Mesenteric fat pad (tissue), 1 donor: Measurements from ENCODE around the gene BAG3. TPM values are rescaled to one million over a fixed set of nuclear protein-coding genes. Genes with fewer than 3 reads are reported as not detected.

ENCODE experiments used
- DNase-seq: peaks from one replicate; pipeline ENCODE4 v3.0.0-alpha.2; 2020; ENCODE audit warnings: low spot score
- total RNA-seq: library from RNA; stranded (reverse); fragmentation: NEBNext Ultra II Directional; extraction: Animal tissue kit (Norgen Biotek cat#: 25700); gene quantifications from one replicate; pipeline ENCODE4 v1.2.1, GENCODE V29; 2021
- donor health status: DM: yes; HTN: yes; CAD: no.

The BAG3 gene
- total RNA-seq, 1 donor from 2014 or later = 83.3 TPM

DNA sequence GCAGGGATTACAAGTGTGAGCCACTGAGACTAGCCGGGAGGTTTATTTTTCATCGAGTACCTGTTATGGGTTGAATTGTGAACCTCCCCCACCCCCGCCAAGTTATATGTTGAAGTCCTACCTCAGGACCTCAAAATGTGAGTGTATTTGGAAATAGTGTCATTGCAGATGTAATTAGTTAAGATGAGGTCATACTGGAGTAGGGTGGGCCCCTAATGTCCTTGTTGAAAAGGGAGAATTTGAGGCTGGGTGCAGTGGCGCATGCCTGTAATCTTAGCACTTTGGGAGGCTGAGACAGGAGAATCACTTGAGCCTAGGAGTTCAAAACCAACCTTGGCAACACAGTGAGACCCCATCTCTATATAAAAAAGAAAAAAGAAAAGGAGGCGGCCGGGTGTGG lies 10.8 kb upstream of the BAG3 start:
- no peak for DNase-seq

DNA sequence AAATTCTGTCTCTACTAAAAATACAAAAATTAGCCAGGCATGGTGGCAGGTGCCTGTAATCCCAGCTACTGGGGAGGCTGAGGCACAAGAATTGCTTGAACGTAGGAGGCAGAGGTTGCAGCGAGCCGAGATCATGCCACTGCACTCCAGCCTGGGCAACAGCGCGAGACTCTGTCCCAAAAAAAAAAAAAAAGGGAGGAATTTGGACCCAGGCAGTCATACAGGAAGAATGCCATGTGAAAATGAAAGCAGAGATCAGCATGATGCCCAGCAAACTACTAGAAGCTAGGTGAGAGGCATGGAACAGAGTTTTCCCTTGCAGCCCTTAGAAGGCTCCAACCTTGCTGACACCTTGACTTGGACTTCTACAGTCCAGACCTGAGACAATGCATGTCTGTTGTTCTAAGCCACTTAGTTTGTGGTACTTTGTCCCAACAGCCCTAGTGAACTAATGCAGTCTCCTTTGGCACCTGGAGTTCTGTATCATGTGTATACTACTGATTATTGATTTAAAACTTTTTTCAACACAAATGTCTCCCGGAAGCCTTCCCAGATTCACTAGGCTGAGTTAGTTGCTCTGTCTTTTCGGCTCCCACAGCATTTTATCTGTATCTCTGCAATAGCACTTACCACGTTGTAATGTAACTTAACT lies 10.2 kb upstream of the BAG3 start:
- DNase-seq = no peak

DNA sequence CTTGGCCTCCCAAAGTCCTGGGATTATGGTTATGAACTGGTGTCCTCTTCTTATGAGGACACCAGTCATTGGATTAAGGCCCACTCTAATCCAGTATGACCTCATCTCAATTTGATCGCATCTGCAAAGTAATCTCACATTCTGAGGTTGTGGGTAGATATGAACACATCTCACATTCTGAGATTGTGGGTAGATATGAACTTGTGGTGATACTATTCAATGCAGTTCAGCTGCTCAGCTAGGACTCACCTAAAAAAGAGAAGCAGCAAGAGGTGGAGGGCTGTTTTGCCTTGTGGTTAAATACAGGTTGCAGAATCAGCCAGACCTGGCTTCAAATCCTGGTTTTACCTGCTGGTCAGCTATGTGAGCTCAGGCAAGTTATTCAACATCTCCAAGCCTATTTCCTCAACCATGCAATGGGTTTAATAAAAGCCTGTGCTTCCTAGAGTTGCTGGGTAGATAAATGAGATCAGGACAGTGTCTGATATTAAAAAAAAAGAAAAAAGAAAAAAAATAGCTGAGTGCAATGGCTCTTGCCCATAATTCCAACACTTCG lies 8.5 kb upstream of the BAG3 start:
- DNase-seq = no peak

DNA sequence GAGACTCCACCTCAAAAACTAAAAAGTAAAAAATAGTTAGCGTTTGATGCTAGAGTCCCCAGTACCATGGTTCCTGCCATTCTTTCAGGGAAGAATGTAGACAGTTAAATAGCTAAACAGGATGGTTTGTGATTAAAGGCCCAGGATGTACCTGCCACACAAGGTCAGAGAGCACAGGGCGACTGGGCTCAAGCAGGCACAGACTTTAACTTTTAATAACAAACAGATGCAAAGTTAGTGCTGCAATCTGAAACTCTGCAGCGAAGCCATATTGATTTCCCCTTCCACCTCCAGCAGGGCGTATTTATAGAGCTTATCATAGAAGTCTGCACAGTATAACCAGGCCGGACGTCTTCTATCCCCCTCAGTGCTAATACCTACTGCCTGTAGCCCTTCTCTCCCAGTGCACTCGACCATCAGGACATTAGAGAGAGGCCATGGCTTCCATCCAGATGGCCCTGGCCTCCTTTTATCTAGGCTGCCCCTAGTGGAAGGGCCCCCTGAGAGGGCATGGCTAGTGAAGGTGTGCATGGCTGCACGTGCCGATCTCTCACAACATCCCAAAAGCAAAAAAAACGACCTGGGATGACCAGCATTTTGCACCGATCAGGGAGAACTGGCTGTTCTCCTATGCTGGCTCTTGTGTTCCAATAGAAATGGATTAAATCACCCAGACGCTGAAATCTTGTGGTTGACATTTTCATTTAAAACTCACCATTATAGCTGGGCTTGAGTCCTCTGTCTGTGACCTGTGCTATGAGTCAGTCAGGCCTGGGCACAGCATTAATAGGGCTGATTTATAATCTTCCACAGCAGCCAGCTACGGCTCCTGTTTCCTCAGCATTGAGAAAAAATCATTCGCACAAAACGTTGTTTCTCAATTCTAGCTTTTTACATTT lies 7.6 kb upstream of the BAG3 start:
- no peak for DNase-seq

DNA sequence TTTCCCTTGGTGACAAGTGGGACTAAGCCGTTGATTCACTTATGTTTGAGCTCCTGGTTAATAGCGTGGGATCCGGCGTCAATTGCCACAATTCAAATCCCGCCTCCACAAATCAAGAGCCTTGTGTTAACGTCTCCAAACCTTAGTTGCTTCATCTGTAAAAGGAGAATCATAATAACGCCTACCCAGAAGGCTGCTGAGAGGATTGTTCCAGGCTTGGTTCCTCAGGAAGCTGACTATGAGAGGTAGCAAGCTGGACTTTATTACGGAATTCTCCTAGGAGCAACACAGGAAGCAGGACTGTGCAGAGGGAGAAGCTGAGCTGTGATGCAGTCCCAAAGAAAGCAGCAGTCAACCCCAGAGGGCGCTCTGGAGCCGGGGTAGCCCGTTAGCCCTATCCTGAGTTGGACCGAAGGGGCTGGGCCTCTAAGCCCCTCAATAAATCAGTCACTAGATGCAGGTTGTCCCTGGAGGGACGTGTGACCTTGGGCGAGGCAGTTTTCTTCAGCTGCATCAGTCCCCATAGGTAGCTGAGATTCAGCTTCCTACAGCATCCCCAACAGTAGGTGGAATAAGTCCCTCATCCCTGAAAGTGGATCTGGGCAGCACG lies 6.9 kb upstream of the BAG3 start:
- DNase-seq = no peak

DNA sequence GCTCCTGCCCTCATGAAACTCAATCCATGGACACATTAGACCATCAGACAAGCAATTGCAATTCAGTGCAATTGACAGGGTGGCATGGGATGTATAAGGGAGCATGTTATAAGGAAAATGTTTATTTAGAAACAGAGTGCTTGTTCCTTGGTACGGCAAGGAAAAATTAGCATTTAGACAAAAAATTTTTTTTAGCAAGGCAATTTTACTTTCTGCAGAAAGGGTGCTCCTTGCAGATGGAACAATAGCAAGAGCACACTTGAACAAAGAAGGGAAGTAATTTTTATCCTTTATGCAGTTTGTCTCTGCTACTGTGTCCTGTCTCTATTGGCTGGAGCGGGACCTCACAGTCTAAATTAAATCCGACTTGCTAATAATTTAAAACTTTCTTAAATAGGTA lies 6.2 kb upstream of the BAG3 start:
- DNase-seq = no peak

DNA sequence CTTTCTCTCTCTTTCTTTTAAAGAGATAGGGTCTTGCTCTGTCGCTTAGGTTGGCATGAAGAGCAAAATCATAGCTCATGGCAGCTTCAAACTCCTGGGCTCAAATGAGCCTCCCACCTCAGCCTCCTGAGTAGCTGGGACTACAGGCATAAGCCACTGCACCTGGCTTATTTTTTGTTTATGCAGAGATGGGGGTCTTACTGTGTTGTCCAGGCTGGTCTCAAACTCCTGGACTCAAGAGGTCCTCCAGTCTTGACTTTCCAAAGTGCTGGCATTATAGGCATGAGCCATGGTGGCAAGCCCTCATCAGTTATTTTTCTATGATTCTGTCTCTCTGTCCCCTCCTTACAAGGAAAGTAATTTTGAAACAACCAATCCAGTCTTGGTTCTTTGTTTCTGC lies 1.1 kb upstream of the BAG3 start:
- no peak for DNase-seq

DNA sequence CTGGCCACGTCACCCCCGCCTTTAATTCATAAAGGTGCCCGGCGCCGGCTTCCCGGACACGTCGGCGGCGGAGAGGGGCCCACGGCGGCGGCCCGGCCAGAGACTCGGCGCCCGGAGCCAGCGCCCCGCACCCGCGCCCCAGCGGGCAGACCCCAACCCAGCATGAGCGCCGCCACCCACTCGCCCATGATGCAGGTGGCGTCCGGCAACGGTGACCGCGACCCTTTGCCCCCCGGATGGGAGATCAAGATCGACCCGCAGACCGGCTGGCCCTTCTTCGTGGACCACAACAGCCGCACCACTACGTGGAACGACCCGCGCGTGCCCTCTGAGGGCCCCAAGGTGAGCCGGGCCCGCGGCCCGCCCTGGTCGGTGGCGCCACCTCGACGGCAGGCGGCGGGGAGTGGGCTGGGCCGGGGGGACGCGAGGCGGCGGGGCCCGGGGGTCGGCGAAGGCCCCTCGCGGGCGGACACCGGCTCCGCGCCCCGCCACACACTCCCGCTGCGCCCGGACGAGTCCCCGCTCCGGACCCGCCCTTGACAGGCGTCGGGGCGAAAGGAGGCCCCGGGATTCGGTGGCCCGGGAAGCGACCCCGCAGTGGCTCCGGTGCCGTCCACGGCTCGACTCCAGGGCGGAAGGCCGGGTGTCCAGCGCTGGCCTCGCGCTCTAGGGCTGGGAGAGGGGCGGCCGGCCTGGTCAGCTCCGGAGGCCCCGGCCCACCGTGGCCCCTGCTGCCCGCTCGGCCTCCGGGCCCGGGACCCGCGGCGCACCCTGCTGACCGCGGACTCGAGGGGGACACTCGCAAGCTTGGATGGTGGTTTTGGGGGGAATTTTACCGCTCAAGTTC lies 557 bp downstream of the BAG3 start:
- DNase-seq = no peak

DNA sequence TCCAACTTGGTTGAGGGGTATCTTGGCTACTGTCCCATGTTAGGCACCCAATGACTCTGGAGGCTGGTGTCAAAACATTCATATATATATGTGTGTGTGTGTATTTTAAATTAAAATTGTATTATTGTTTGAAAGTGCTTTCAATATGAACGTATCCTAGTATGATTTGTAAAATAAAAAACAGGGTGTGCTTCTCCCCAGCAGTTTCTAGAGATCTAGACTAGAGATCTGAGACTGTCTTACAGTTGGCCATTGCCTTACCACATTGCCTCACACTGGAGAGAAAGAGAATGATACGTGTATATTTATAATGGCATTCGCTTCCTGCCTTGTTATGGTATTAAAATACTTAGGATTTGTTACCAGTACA lies 1.2 kb downstream of the BAG3 start:
- DNase-seq = no peak

DNA sequence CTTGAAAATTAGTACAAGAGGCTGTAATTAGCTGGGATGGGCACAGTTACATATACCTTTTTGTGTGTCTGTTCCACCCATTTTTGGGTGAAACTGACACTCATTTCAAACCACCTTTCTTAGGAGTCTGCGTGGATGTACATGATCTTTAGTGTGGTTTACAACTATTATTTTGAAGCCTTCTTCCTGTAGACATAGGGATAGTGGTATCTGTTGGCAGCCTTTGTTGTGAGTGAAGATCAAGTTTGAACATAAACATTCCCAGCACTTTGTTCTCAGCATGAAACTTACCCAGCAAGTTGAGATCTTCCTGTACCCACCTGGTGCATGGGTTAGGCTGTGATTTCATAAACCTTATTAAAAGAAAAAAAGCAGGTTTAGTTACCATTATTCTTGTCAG lies 2.0 kb downstream of the BAG3 start:
- no peak for DNase-seq

DNA sequence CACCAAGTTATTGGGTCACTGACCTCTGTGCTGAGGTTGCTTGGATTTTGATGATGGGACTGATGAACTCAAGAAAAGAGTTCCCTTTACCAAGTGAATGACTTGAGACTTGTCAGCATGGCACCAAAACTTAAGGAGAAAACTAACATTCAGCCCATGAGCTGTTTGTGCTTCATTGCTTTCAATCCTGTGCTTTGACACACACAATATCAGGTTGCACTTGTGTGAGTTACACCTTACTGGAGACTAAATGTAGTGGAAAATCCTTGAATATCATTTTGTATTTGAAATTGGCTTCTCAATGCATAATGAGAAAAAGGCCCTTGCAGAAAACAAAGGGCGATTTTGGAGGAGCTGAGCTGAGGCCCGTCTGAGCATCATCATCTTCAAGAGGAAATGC lies 2.7 kb downstream of the BAG3 start:
- no peak for DNase-seq

DNA sequence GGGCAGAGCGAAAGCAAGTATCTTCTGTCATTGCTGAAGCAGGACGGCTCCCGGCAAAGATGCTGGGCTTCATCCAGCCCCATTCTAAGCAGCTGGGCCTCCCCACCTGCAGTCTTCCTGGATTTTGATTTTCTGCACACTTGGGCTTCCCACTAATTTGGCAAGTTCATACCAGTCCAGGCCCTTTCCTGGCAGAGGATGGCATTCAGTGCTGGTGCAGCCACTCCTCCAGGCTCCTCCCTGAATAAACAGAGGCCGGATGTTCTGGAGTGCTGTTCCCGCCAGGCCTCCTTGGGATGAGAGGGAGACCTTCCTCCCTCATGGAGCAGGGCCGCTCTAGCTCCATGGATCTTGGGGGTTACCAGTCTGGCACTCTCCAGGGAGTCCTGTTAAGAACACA lies 3.4 kb downstream of the BAG3 start:
- DNase-seq = no peak

DNA sequence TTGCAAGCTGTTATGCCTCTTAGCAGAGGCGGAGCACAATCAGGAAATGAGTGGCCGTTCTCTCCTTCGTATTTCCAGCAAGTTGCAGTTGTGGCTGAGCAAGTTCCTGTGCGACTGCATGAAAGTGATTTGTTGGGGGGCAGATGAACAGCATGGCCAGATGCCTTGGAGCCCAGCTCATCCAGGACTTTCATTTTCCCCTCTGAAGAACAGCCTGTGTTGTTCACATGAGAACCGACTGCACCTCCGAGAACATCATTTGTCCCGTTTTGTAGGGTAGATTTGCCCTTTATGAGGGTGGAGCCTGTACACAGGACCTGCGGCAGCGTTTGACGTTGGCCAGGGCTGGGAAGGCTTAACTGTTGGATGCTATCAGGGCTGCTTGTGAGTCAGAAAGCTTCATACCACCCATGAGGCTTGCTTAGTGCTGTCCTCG lies 4.4 kb downstream of the BAG3 start:
- DNase-seq = no peak

DNA sequence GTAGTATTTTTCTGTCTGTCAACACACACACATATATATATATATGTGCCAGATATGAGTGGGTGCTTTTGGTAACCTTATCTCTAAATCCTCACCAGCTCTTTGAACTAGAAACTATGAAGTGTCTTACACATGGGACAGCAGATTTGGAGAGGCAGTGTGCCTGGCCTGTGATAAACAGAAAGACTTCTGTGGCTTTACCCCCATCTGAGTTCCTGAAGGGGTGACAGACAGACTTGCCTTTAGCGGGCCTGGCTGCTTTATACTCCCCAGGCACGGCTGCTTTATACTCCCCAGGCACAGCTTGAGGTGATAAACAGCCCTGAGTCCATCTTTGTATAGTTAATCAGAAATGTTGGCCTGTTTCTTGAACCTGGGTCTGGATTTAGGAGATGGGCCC lies 5.6 kb downstream of the BAG3 start:
- no peak for DNase-seq

DNA sequence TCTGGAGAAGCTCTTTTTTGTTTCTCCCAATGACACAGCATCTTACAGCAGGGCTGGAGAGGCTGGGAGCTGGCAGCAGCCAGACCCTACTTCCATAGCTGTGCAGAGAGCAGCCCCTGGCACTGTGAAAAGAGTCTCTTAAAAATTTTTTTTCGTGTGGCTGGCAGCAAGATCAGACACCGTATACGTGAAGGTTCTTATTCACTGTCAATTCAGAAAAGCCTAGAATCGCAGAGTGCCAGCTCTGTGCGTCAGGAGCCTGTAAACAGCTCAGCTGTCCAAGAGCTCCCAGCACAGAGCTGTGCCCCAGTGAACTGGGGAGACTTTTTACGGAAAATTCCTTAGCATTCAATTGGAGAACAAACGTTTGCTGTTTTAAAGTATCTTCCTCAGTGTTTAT lies 6.5 kb downstream of the BAG3 start:
- DNase-seq = no peak

DNA sequence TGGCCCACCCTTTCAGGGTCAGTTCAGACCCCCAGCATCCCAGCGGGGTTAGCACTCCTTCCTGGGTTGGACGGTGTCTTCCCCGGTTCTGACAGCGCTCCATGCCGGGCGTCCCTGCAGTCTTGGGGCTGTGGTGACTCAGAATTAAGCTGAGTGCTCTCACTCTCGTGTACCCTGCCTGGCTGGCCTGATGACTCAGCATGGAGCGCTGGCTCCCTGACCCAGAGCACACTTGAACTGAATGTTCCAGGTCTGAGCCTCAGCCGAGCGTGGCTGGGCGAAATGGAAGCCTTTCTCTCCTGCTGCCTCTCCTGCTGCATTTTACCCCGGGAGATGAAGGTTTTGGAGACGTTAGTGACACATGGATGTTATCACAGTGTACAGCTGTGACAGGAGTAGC lies 7.1 kb downstream of the BAG3 start:
- no peak for DNase-seq

DNA sequence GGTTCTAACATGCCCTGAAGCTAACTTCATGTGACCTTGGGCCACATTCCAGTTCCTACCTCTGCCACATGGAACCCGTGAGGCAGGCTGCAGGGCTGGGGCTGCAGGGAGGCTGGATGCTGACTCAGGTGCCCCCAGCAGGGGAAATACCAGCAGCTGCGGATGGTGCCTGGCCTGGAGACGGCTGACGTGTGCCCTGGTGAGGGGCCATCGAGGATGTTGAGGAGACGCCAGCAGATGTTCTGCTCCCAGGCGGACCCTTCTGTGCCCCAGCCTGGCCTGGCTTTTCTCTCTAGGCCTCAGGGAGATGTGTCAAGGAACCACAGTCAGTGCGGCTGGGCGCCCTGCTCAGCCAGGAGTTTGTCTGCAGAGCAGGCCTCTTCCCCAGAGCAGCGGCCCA lies 8.8 kb downstream of the BAG3 start:
- no peak for DNase-seq

DNA sequence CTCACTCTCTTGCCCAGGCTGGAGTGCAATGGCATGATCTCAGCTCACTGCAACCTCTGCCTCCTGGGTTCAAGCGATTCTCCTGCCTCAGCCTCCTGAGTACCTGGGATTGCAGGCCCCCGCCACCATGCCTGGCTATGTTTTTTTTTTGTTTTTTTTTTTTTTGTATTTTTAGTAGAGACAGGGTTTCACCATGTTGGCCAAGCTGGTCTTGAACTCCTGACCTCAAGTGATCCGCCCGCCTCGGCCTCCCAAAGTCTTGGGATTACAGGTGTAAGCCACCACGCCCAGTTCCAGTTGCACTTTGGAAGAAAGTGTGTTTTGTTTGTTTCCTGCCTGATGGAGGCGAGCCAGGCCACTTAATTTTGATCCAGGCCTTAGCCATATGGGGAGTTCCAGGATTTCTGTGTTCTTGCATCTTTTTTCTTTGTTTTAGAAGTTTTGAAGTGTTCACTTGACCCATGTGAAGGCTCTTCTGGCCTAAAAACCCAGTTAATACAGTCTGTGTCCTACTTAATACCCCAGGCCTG lies 11.0 kb downstream of the BAG3 start:
- peak; percentile 41 for DNase-seq

DNA sequence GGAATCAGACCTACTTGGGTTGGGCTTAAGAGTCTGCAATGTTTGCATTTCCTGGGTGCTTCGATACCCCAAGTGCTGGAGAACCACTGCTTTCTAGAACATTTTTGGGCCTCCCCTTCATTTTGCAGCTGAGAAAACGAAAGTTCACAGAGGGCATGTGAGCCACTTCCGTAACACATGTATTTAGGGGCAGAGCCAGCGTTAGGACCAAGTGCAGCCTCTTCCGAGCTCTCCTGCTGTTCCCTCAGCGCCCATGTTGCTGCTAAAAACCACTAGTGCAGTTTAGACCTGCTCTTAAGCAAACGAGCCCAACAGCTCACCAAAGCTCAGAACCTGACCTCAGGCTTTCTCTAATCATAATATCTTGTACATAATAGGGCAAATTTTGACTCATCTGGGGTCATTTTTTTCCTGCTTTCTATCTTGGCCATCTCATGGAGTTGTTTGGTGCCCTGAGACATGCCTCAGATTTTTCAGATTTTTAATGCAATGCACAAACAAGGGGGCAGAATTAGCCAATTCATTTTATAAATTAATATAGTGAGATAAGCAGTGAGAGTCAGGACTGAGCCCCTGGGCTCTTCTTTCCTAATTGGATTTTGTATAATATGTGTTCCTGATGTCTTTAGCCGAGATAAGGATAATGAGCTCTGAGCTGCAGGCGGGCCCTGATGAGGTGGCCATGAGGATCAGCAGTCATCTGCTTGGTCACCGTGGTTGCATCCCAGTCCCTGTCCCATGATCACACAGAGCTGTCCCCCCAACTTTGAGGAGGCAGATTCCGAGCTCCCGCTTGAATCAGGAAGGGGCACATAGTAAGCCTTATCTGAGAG lies 12.9 kb downstream of the BAG3 start:
- DNase-seq = no peak
